ENCODE data around the gene LMX1A.

Gene LMX1A

GRCh38 chr1:165182975-165183374, 173.5 kb downstream of the LMX1A start:
- TF ChIP-seq CTCF (conservative IDR thresholded peaks at IDR 0.05): no peak

GRCh38 chr1:165179306-165179705, 177.2 kb downstream of the LMX1A start:
- H3K27ac ChIP-seq: no peak overlapping the region
- no peak for TF ChIP-seq CTCF (conservative IDR thresholded peaks at IDR 0.05)

More at GRCh38 chr1:165182975-165183374, 173.5 kb downstream of the LMX1A start:
- H3K27ac ChIP-seq: no peak overlapping the region

- no peak for TF ChIP-seq CTCF (conservative IDR thresholded peaks at IDR 0.05)
- peak overlapping the region; percentile 57 for H3K27ac ChIP-seq
Measured at GRCh38 chr1:165174491-165174890, 182.0 kb downstream of the LMX1A start.

GRCh38 chr1:165173818-165174217, 182.7 kb downstream of the LMX1A start:
- H3K27ac ChIP-seq: peak overlapping the region; percentile 57
- TF ChIP-seq CTCF (conservative IDR thresholded peaks at IDR 0.05): no peak

- peak overlapping the region; percentile 57 for H3K27ac ChIP-seq
- TF ChIP-seq CTCF (conservative IDR thresholded peaks at IDR 0.05): no peak
Measured at GRCh38 chr1:165173409-165173808, 183.1 kb downstream of the LMX1A start.

GRCh38 chr1:165172666-165173065, 183.8 kb downstream of the LMX1A start:
- TF ChIP-seq CTCF (conservative IDR thresholded peaks at IDR 0.05): no peak

GRCh38 chr1:165169729-165170128, 186.8 kb downstream of the LMX1A start:
- no peak for TF ChIP-seq CTCF (conservative IDR thresholded peaks at IDR 0.05)
- H3K27ac ChIP-seq: no peak overlapping the region

More at GRCh38 chr1:165172666-165173065, 183.8 kb downstream of the LMX1A start:
- H3K27ac ChIP-seq: no peak overlapping the region
